ENCODE measurements around the gene MRPS22.

DNA sequence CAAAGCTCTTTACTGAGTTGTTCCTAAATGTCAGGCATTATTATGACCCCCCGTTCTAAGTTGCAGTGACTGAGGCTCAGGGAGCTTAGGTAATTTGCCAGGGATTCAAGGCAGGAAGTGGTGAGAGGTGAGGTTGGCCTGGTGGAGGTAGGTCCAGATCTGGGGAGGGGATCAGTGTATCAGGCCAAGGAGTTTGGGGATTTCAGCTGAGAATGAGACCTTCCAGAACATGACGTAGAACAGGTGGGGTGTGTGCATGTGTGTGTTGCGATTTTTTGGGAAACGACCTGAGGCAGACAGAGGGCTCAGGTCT is 41.1 kb upstream of the MRPS22 start:
- TF ChIP-seq, protein P1, sequence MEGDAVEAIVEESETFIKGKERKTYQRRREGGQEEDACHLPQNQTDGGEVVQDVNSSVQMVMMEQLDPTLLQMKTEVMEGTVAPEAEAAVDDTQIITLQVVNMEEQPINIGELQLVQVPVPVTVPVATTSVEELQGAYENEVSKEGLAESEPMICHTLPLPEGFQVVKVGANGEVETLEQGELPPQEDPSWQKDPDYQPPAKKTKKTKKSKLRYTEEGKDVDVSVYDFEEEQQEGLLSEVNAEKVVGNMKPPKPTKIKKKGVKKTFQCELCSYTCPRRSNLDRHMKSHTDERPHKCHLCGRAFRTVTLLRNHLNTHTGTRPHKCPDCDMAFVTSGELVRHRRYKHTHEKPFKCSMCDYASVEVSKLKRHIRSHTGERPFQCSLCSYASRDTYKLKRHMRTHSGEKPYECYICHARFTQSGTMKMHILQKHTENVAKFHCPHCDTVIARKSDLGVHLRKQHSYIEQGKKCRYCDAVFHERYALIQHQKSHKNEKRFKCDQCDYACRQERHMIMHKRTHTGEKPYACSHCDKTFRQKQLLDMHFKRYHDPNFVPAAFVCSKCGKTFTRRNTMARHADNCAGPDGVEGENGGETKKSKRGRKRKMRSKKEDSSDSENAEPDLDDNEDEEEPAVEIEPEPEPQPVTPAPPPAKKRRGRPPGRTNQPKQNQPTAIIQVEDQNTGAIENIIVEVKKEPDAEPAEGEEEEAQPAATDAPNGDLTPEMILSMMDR (IDR thresholded peaks at IDR 0.05), result no peak
- TF ChIP-seq POLR2A (IDR thresholded peaks at IDR 0.05), result no peak
